Breast epithelium (tissue), 3 donors: Measurements from ENCODE around the gene MAB21L4.

ENCODE experiments used
- CTCF ChIP-seq, 3 donors: fragments of 450-650 bp; IDR thresholded peaks; one replicate each; pipeline ENCODE4 v1.5.1; 2016 to 2017; ENCODE audit warnings: antibody characterized with exemption in 3 of 3, mild to moderate bottlenecking in 3 of 3, moderate library complexity in 3 of 3
- POLR2A ChIP-seq: fragments of 450-650 bp; IDR thresholded peaks from one replicate; pipeline ENCODE4 v1.6.1; 2016; ENCODE audit warnings: antibody characterized with exemption, mild to moderate bottlenecking, moderate library complexity
- POLR2AphosphoS5 ChIP-seq, 3 donors: sonication (generic); formaldehyde crosslinking; IDR thresholded peaks; one replicate each; pipeline ENCODE4 v1.6.1; 2017; ENCODE audit warnings: antibody characterized with exemption in 3 of 3

GRCh38 chr2:240858321-240858720, 37.6 kb downstream of the MAB21L4 start:
- TF ChIP-seq CTCF (IDR thresholded peaks at IDR 0.05) (no peak), POLR2A (no peak), POLR2AphosphoS5 (IDR thresholded peaks at IDR 0.05) (no peak)
